ENCODE data around the gene TFCP2.

DNA sequence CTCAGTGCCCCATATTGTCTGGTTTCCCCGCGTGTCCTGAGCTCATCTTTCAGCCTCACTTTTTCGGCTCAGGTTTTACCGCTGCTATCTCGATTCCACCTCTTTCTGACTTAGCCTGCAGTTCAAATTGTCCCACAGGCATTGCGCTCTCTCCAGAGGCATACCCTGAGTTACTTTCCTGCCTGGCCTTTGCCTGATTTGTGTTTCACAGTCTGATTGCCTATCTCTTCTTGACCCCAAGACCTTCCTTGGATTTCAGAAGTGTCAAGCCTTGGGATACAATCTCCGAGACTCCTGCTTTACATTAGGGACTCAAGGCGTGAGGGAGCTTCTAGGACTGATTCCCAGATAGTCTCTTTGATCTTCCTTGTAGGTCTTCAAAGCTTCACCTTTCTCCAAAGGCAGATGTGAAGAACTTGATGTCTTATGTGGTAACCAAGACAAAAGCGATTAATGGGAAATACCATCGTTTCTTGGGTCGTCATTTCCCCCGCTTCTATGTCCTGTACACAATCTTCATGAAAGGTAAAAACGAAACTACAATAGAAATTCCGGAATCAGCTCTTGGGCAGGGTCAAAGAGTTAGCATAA lies 124.2 kb downstream of the TFCP2 start:
- no peak for TF ChIP-seq CTCF (IDR thresholded peaks at IDR 0.05; ENCODE audit: low read length)
- TF ChIP-seq EZH2 (IDR thresholded peaks at IDR 0.05; ENCODE audit: borderline replicate concordance, low read length) = no peak

Data from OCI-LY1 (cell line).